DMS 273 treated with DMSO at 0.1 percent for 48 hours (cell line): ENCODE measurements around the gene LZTFL1.
"Not testable (repeated sequence)": the region's sequence is repeated elsewhere in the genome, so short reads cannot be mapped to it uniquely, and the experiment has no call there.

Source experiments
- DNase-seq: peaks from one replicate; lab custom pipeline; 2025; lab: John Stamatoyannopoulos, UW

The LZTFL1 gene

DNA sequence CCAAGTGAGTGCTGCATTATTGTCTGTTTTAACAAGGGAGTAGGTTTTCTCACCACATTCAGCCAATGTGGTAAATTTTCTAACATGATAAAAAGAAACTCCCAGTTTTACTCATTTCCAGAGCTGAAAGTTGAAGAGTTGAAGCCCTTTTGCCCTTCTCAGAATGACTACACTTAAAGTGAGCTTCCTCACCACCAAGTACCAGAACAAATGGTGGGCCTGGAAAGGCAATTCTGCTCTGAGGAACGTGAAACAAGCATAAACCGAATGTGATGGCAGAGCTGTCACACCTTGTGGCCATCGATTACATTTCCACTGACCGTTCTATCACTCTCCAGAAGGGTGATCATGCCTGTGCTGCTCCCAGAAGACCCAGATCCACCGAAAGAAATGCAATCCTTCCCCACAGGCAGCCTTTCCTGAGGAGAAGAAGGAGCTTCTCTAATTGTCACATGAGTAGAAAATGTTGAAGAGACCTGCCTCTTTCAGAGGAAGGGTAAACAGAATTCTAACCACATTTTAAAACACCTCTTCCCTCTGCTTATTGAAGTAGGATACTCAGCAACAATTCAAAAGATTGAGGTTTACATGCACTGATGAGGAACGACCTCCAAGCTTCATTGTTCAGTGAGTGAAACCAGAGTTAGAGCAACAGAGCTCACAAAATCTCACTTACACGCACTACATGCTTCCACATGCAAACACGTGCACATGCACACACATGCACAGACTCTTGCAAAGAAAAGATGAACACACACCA lies 23.0 kb upstream of the LZTFL1 start:
- DNase-seq, result no peak

DNA sequence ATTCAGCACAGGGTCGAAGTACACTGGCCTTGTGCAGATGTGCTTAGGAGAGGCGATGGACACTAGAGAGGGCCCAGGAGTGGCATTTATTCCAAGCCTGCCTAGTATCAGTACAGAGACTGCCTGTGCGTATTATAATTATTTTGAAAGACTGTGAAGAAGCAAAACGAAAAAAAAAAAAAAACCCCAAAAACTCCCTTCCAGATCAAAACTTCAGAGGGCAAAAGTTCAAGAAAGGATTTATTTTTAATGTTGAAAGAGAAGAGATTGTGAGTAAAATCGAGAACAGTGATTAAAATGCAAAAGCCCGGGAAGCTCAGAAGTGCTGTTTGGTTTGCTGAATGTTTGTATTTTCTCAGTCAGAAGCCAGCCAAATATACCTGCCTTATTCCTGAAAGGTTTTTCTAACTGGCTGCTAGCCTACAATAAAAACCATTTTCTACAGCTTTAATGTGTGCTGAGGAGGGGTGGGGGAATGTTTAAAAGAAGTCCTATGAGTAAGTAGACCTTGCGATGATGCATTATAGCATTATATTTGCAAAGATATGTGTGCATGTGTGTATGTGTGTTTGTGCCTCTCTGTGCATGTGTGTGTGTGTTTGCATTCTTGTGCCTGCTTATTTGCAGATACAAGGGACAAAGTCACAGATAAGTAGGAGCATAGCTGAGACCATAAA lies 19.3 kb upstream of the LZTFL1 start:
- no peak for DNase-seq

DNA sequence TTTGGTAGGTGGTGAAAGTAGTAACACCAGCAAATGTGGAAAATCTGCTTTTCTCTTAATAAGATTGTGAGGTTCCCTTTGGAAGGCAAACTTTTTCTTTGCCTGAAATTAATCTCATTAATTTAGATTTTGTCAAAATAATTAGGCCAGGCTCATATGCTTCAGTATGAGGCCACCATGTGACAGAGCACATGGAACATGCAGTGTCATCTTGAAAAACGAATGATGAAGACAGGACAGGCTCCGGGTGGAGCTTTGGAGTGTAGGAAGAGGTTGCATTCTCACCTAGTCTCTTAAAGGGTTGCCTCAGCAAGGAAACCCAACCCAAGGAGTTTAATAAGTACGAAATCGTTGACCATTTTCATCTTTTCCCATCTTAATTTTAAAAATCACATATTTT lies 18.6 kb upstream of the LZTFL1 start:
- DNase-seq, result no peak

DNA sequence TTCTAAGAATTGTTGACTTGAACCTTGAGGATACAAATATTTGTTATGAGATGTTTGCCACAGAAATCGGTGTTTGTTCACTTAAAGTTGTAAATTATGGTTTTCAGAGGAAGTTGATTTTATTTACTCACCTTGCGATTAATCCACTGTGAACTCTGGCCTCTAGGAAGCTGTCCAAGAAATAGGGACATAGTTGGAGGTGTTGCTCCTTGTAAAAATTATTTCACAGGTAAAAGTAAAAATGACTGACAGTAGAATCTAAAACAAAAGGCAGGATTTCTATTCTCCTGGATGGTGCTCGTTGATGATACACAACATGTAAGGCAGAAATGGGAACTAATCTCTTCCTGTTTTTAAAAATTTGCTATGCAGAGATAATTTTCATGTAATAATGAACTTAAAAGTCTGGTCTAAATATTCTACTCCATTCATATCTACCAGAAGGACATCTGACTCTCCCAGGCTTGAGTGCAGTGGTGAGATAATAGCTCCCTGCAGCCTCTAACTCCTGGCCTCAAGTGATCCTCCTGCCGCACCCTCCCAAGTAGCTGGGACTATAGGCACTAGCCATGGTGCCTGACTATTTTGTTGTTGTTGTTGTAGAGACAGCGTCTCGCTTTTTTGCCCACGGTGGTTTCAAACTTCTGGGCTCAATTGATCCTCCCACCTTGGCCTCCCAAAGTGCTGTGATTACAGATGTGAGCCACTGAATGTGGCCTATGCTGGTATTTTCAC lies 17.1 kb upstream of the LZTFL1 start:
- no peak for DNase-seq

DNA sequence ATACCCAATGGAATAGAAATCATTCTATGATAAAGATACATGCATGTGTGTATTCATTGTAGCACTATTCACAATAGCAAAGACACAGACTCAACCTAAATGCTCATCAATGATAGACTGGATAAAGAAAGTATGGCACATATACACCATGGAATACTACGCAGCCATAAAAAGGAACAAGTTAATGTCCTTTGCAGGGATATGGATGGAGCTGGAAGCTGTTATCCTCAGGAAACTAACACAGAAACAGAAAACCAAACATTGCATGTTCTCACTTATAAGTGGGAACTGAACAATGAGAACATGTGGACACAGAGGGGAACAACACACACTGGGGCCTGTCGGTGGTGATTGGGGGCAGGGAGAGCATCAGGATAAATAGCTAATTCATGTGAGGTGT lies 15.1 kb upstream of the LZTFL1 start:
- DNase-seq, result not testable (repeated sequence)

DNA sequence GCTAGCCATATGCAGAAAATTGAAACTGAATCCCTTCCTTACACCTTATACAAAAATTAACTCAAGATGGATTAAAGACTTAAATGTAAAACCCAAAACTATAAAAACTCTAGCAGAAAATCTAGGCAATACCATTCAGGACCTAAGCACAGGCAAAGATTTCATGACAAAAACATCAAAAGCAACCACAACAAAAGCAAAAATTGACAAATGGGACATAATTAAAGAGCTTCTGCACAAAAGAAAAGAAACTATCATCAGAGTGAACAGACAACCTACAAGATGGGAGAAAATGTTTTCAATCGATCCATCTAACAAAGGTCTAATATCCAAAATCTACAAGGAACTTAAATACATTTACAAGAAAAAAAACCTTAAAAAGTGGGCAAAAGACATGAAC lies 14.4 kb upstream of the LZTFL1 start:
- DNase-seq, result not testable (repeated sequence)

DNA sequence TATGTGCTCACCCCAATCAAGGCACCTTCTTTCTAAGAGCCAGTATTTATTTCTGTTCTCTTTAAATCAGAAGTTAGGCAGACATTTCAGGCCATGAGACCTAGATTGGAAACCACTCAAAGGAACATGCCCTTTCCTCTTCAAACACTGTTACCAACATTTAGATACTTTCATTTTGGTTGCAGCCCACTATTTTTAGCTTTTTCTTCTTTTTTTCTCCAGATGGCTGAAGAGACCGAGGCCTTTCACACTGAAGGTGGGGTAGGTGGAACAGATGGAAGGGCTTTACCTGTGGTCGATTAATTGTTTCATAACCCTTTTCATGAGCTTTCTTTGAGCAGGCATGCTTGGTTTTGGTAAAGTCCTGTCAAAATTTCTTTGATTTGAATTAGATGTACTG lies 10.9 kb upstream of the LZTFL1 start:
- no peak for DNase-seq

DNA sequence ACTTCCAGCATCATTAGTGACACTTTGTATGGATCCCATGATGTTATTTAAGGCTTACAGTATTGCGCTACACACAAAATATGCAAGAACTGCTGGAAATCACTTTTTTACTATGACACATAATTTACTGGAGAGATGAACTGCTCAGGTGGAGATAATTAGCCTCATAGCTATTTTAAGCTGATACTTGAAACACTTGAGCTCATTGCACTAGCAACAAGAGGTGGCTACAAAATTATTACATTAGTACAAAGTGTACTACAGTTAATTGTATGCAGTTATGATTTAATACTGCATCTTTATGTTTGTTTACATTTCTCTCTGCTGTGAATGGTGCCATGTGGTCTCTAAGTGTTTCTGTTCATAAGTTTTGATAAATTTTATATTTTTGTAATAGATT lies 6.5 kb upstream of the LZTFL1 start:
- DNase-seq, result no peak

DNA sequence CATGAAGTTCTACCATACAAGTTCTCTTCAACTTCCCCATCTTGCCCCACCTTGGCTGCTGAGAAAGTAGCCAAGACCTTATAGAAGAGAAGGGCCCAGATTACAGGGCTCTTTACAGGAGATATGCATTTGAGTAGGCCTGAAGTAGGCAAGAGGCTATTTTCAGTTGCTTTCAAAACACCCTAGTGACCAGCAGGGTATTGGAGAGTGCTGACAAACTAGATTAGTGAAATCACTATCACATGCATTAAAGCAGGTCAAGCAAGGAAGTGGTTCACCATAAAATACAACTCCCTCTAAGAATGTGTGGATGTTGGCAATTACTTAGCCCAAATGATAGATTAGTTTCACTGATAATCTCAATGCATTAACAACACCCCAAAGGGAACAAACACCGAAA lies 2.7 kb upstream of the LZTFL1 start:
- no peak for DNase-seq

DNA sequence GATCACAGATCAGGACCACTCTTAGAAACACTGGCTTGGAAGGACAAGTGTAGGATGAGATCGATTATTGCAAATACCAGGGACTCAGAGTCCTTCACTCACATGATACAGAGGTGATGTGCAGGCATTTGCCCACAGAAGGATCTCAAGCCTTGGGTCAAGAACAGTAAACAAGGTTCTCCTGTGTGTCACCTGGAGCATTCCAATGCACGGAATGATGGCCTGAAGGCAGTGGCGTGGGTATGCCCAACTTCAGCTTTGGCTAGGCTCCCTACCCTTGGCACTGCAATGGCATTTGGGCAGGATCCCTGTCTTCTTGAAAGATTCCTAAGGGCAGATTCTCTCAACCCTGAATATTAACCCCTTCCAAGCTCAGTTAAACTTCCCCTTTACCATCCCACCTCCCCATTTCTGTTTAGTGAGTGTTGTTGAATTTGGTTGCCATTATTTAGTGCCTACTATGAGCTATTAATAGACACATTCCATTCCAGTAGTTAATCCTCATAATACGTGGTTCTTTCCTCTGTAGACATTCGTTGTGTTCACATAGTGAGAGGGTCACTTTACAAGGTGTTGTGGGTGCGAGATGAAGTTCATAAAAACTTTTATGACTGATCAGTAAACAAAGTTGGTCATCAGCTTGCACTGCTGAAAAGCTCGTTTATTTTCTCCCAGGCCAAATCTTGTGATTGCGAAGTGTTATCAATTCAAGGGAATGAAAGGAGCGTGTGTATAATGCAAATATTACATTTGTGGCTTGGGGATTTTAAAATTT lies 1.1 kb upstream of the LZTFL1 start:
- DNase-seq, result no peak

DNA sequence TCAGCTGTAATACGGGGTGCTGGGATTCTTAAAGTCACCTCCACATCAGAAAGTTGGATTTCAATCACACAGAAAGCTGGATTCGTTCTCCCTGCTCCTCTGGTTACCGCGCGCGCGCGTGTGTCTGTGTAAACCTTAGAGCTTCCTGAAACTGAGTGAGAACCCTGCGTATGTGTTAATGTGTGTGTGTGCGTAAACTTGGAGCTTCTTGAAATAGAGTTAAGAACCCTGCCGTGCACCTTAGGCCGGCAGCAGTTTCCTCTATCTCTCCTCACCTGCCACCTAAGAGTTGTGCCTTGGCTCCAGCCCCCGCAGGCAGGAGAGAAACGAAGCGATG lies 531 bp downstream of the LZTFL1 start:
- DNase-seq, result no peak

DNA sequence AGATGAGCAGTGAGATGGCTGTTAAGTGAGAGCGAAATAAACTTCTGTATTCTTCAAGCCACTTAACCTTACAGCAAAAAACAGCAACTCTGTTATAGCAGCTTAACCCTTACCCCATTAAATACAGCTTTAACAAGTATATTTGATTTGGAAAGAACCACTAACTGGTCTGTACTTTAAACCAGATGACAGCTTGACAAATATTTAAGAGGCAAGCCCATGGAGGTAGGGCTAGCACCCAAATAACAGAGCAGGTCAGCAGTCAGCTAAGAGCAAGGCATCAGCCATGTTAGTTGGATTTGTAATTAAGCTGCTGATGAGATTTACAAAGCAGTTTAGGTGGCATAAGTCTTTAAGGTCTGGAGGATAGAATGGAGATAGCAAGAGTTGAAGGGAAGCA lies 3.5 kb downstream of the LZTFL1 start:
- no peak for DNase-seq

DNA sequence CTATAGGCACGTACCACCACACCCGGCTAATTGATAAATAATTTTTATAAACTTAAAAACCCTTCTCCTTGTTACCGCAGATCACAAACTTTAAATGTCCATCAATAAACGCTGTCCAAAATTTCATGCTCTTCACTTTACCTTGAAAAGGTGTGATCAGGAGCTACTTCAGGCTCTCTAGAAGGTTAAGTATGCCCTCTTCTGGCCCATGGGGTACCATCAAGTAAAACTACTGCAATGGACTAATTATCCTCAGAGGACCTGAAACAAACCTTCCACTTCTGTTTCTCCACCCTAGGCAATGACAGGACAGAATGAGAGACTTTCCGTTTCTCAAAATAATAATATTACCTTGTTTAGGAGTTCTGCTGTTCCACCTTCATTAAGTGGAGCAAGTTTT lies 9.2 kb downstream of the LZTFL1 start:
- no peak for DNase-seq

DNA sequence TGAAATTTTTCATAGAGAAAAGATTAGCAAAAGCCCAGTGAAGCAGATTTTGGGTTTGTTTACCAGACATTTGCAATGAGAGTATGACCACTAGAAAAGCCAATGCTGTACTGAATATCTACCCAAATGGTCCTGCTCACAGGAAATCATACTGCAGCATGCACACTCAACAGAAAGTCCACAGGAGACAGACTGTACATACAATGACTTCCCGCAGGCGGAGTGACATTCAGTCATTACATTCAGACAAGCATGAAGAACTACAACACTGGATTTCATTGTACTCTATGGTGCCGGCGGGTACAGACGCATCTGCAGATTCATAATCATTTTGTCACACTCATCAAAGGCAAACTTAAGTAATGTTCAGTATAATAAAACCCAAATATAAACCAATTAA lies 11.8 kb downstream of the LZTFL1 start:
- no peak for DNase-seq

DNA sequence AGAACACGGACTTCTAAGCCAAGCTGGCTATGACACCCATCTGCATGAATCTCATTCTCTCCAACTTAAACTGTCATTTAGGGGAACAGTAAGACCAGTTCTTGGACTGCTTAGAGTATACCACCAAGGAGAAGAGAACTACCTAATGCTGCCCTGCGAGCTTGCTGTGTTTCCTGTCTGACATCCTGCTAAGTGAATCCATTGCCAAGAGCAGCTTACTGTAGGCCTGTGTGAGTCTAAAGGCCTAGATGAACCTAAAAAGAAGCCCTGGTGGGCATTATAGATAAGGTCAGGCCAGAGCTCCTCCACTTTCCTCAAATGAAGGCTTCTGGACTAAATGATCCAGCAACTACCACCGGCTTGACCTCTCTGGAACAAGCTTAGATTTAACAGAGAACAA lies 15.0 kb downstream of the LZTFL1 start:
- no peak for DNase-seq

DNA sequence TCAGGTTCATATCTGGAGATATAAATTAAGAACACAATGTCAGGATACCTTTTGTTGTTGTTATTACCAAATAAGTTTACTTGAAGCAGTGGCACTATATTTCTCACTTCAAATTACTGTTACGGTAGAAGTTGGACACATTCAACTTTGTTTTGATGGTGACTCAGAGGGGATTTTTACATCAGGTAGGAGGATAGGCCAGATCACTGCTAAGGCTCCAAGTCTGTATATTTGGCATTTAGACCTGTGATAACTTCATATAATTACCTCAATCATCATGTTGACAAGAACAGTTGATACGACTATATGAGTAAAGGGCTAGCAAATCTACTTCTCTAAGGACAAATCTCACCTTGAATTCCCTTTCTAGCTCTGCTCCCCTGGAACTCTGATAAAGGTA lies 15.6 kb downstream of the LZTFL1 start:
- no peak for DNase-seq

DNA sequence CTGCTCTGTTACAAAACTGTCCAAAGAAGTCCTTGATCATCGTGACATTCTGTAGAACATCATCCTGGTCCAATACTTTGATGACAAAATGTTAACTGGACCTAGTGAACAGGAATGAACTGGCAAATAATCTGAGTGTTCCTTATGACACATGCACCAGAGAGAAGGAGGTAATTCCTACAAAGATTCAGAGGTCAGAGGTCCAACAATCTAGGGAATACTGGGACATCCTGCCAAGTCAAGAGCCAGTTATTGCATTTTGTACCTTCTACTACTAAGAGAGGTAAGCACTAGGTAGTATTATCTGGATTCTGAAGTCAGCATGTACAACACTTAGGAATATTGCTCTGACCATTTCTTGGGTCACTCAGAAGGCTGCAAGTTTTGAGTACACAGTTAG lies 20.8 kb downstream of the LZTFL1 start:
- no peak for DNase-seq

DNA sequence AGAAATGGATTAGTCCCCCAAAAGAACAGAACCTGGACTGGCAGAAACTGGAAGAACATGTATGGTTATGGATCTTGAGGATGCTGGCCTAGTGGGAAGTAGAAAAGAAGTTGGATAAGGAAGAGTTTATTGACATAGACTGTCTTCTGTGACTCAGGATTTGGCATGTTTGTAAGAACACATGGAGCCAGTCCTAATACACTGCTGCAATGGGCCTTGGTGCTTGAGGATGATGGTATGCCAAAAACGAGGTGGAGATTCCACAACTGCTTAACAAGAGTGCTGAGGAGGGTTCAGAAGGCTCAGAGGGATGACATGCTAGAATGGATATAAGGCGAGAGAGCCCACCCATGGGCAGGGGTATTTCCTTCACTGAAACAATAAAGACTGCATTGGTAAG lies 22.4 kb downstream of the LZTFL1 start:
- no peak for DNase-seq

DNA sequence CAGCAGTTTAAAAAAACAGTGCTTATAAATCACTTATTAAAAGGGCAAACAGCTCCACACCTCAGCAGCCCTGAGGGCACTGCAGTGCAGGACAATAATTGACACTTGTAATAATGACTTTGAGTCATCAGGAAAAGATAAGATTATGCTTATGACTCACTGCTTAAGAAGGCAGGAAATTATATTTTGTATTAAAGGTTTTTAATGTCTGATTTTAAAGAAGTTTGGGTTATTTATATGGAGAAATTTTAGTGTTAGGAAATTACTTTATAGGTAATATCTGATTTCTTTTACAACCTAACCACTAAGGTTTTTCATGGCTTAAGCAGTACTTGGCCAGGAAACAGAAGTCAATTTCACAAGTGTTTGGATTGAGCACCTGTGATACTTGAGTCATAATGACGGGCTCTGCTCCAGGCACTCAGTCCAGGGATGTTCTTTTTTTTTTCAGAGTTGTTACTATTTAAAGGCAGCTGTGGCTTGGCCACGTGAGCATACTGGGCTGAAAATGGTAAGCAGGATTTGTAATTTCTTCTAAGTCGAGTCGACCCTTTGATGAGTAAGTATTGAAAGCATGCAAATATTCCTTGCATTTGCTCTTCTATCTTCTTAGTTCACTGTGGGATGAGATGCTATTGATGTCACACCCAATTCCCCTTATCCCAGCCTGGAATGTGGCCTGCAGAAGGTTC lies 23.9 kb downstream of the LZTFL1 start:
- DNase-seq, result no peak

DNA sequence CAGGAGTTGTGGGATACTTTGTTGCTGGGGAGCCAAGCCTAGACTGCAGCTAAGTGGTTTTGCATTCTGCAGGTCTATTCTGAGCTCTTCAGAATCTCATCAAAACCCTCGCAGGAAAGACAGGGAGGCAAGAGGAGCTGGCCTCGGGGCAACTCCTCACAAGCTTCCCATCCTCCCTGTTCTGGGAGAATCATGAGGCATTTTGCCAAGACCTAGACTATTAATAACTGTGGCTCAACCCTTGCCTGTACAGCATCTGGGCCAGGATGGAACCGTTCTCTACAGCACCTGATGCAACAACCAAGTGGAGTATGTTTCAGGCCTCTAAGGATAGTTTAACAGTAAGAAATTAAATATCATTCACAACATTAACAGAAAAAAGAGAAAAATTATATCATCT lies 25.4 kb downstream of the LZTFL1 start:
- DNase-seq, result no peak

DNA sequence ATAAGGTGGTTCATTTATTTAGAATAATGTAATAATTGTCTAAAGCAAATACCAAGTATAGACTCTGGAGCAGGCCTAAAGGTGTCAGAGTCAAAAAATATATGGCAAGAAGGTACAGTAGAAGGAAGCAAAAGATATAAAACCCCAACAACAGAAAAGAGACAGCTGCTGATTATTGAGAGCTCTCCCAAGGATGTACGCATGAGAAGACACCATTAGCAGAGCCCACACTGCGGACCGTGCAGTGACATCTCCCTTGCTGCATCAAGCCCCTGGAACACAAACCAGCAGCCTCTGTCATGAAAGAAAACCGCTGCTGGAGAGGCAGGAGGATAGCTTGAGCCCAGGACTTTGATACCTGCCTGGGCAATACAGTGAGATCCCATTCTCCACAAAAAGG lies 27.6 kb downstream of the LZTFL1 start:
- DNase-seq, result no peak
